IMR-90 (cell line): ENCODE results near the gene SPAG7. TPM values are rescaled to one million over a fixed set of nuclear protein-coding genes. Genes with fewer than 3 reads are reported as not detected.

ENCODE experiments used
- ATAC-seq: fragments of 200-7000 bp; cut with Tn5 transposase; 2 replicates; pipeline ENCODE4 v1.9.1; 2020; ENCODE audit warnings: low read depth, mild to moderate bottlenecking, moderate library complexity
- BruUV-seq: library from RNA; stranded (reverse); fragments of 400-500 nt; replicated peaks from 2 replicates; lab custom pipeline; 2021; lab: Mats Ljungman, UMichigan
- CTCF ChIA-PET: fragments of 300-600 bp; formaldehyde crosslinking; extraction: SDS; loops from one replicate; lab custom pipeline; 2021; ENCODE audit warnings: antibody characterized with exemption; lab: Yijun Ruan, JAX
- POLR2A ChIA-PET: fragments of 300-600 bp; sonication (Branson Sonifier 250); formaldehyde crosslinking; loops from one replicate; lab custom pipeline; 2022; ENCODE audit warnings: antibody characterized with exemption; ENCODE audit not compliant: unreplicated experiment; lab: Charles Lee
- DNase-seq: peaks from one replicate; pipeline ENCODE4 v3.0.0; 2013
- H2AFZ ChIP-seq: replicated peaks from 2 replicates; pipeline ENCODE3; 2013; ENCODE audit warnings: low read length, mild to moderate bottlenecking; ENCODE audit not compliant: poor library complexity
- H2AK5ac ChIP-seq: 2 replicates; pipeline ENCODE4 v1.6.1; 2013; ENCODE audit warnings: low read depth, low read length, inconsistent platforms
- H2AK9ac ChIP-seq: replicated peaks from 2 replicates; pipeline ENCODE3; 2013; ENCODE audit warnings: mild to moderate bottlenecking, low read depth, low read length, moderate library complexity; ENCODE audit not compliant: poor library complexity
- H2BK120ac ChIP-seq: 2 replicates; pipeline ENCODE4 v1.6.1; 2013; ENCODE audit warnings: low read depth, low read length, inconsistent platforms
- H2BK15ac ChIP-seq: 3 replicates; pipeline ENCODE4 v1.6.1; 2013; ENCODE audit warnings: low read depth, low read length, inconsistent platforms
- H2BK20ac ChIP-seq: 2 replicates; pipeline ENCODE4 v1.6.1; 2013; ENCODE audit warnings: low read depth, mild to moderate bottlenecking, inconsistent platforms, low read length, moderate library complexity
- H2BK5ac ChIP-seq: 2 replicates; pipeline ENCODE4 v1.6.1; 2013; ENCODE audit warnings: mild to moderate bottlenecking, low read depth, low read length, inconsistent platforms; ENCODE audit not compliant: poor library complexity, severe bottlenecking
- H3K14ac ChIP-seq: replicated peaks from 2 replicates; pipeline ENCODE4 v1.6.1; 2013; ENCODE audit warnings: low read depth, low read length, inconsistent platforms
- H3K18ac ChIP-seq: 2 replicates; pipeline ENCODE4 v1.6.1; 2013; ENCODE audit warnings: low read depth, low read length, control low read depth
- H3K23ac ChIP-seq: 2 replicates; pipeline ENCODE4 v1.6.1; 2013; ENCODE audit warnings: low read depth, low read length, inconsistent platforms
- H3K27ac ChIP-seq: 2 replicates; pipeline ENCODE4 v1.5.1; 2013; ENCODE audit warnings: mild to moderate bottlenecking, control low read depth, low read length; ENCODE audit not compliant: insufficient read depth
- H3K27me3 ChIP-seq: 2 replicates; pipeline ENCODE4 v1.6.1; 2013; ENCODE audit warnings: low read length; ENCODE audit not compliant: control insufficient read depth, insufficient read depth
- H3K36me3 ChIP-seq: 2 replicates; pipeline ENCODE4 v1.6.1; 2013; ENCODE audit warnings: low read length, mixed read lengths; ENCODE audit not compliant: control insufficient read depth, insufficient read depth
- H3K4ac ChIP-seq: 2 replicates; pipeline ENCODE4 v1.6.1; 2013; ENCODE audit warnings: low read depth, low read length, inconsistent platforms
- H3K4me1 ChIP-seq: 2 replicates; pipeline ENCODE4 v1.6.1; 2013; ENCODE audit warnings: low read length, mixed read lengths; ENCODE audit not compliant: control insufficient read depth, insufficient read depth
- H3K4me2 ChIP-seq: 2 replicates; pipeline ENCODE4 v1.6.1; 2013; ENCODE audit warnings: low read depth, mild to moderate bottlenecking, control low read depth, low read length, moderate library complexity
- H3K4me3 ChIP-seq: 2 replicates; pipeline ENCODE4 v1.5.1; 2013; ENCODE audit warnings: low read depth, mild to moderate bottlenecking, control low read depth, low read length, moderate library complexity; ENCODE audit not compliant: insufficient read depth
- H3K56ac ChIP-seq: 2 replicates; pipeline ENCODE4 v1.6.1; 2013; ENCODE audit warnings: low read length, inconsistent platforms; ENCODE audit not compliant: insufficient read depth; ENCODE audit errors: extremely low read depth
- H3K79me1 ChIP-seq, 2 experiments: 2 replicates each; pipeline ENCODE4 v1.6.1; 2013; ENCODE audit warnings: low read length in 2 of 2, inconsistent platforms in 1 of 2, low read depth in 1 of 2
- H3K9ac ChIP-seq: 2 replicates; pipeline ENCODE4 v1.6.1; 2013; ENCODE audit warnings: low read depth, low read length, control low read depth
- H3K9me1 ChIP-seq: 2 replicates; pipeline ENCODE4 v1.6.1; 2013; ENCODE audit warnings: low read length, inconsistent platforms; ENCODE audit not compliant: insufficient read depth
- H3K9me3 ChIP-seq: 2 replicates; pipeline ENCODE4 v1.6.1; 2013; ENCODE audit warnings: low read length; ENCODE audit not compliant: control insufficient read depth, insufficient read depth
- H4K20me1 ChIP-seq: 2 replicates; pipeline ENCODE4 v1.6.1; 2013; ENCODE audit warnings: low read length, inconsistent platforms; ENCODE audit not compliant: insufficient read depth
- H4K5ac ChIP-seq: 2 replicates; pipeline ENCODE4 v1.6.1; 2013; ENCODE audit warnings: mild to moderate bottlenecking, low read depth, low read length, control low read depth
- H4K8ac ChIP-seq, 2 experiments: 2 replicates each; pipeline ENCODE4 v1.6.1; 2013; ENCODE audit warnings: low read depth in 2 of 2, low read length in 2 of 2, control low read depth in 1 of 2, inconsistent platforms in 1 of 2
- H4K91ac ChIP-seq: 2 replicates; pipeline ENCODE4 v1.6.1; 2013; ENCODE audit warnings: low read depth, low read length, inconsistent platforms; ENCODE audit not compliant: insufficient read depth
- BHLHE40 ChIP-seq: fragments of 150-350 bp; IDR thresholded peaks from 2 replicates; pipeline ENCODE4 v1.6.1; 2016; ENCODE audit warnings: mild to moderate bottlenecking, low read depth, low read length
- MAFK ChIP-seq: IDR thresholded peaks from 2 replicates; pipeline ENCODE4 v1.6.1; 2012; ENCODE audit warnings: low read depth, low read length, improper control_type of control experiment
- MAZ ChIP-seq: IDR thresholded peaks from 2 replicates; pipeline ENCODE4 v1.6.1; 2012; ENCODE audit warnings: low read depth, mild to moderate bottlenecking, low read length, improper control_type of control experiment, moderate library complexity, borderline replicate concordance
- MXI1 ChIP-seq: IDR thresholded peaks from 2 replicates; pipeline ENCODE4 v1.6.1; 2012; ENCODE audit warnings: low read depth, mild to moderate bottlenecking, low read length, moderate library complexity, borderline replicate concordance
- NFE2L2 ChIP-seq: fragments of 150-350 bp; IDR thresholded peaks from 2 replicates; pipeline ENCODE4 v1.6.1; 2016; ENCODE audit warnings: low read depth, mild to moderate bottlenecking, low read length
- POLR2A ChIP-seq: IDR thresholded peaks from 2 replicates; pipeline ENCODE4 v1.6.1; 2012; ENCODE audit warnings: mild to moderate bottlenecking, low read depth, low read length
- RAD21 ChIP-seq: IDR thresholded peaks from 2 replicates; pipeline ENCODE4 v1.6.1; 2012; ENCODE audit warnings: low read length, improper control_type of control experiment
- RCOR1 ChIP-seq: IDR thresholded peaks from 2 replicates; pipeline ENCODE4 v1.6.1; 2012; ENCODE audit warnings: mild to moderate bottlenecking, low read length, improper control_type of control experiment; ENCODE audit not compliant: insufficient replicate concordance
- RFX5 ChIP-seq: IDR thresholded peaks from 2 replicates; pipeline ENCODE4 v1.8.0; 2012; ENCODE audit warnings: low read depth, mild to moderate bottlenecking, low read length, moderate library complexity
- SMC3 ChIP-seq: fragments of 150-350 bp; IDR thresholded peaks from 2 replicates; pipeline ENCODE4 v1.6.1; 2016; ENCODE audit warnings: low read depth, mild to moderate bottlenecking, antibody characterized with exemption, low read length, moderate library complexity
- WGBS, 2 experiments: methylation state at CpG; one replicate each; pipeline versions ENCODE4 v1.1.5 to v1.1.7; 2013; ENCODE audit warnings: missing lambda C conversion rate in 2 of 2; ENCODE audit not compliant: insufficient read length in 1 of 2; ENCODE audit errors: extremely low coverage in 2 of 2; 5-methylcytosine and 5-hydroxymethylcytosine counted together
- dilution Hi-C: fragments of 300-500 bp; cut with HindIII; formaldehyde crosslinking; loops from one replicate; pipeline ENCODE4 v1.14.3; 2018; ENCODE audit warnings: low sequenced_read_pairs; ENCODE audit not compliant: unreplicated experiment
- in situ Hi-C: fragments of 300-500 bp; cut with MboI; formaldehyde crosslinking; loops from 3 replicates; pipeline ENCODE4 v1.14.3; 2019; ENCODE audit warnings: low sequenced_read_pairs, inconsistent platforms, mixed read lengths
- intact Hi-C: fragments of 100-400 bp; cut with micrococcal nuclease; formaldehyde crosslinking; loops from 2 replicates; pipeline ENCODE4 v1.10.0; 2022
- polyA plus RNA-seq, 3 experiments: library from polyadenylated mRNA; depleted of rRNA; stranded (reverse); fragments of >200 nt; gene quantifications; 2 replicates each; pipeline ENCODE4 v1.2.3, GENCODE V29; 2012; ENCODE audit warnings: low replicate concordance in 1 of 3
- total RNA-seq: library from RNA; depleted of rRNA; stranded (reverse); fragments of >200 nt; gene quantifications from 2 replicates; pipeline ENCODE4 v1.2.3, GENCODE V29; 2012
- TF ChIP-seq, protein P1 (sequence below): conservative IDR thresholded peaks from 2 replicates; pipeline ENCODE4 v1.5.1; 2012; ENCODE audit warnings: mild to moderate bottlenecking, low read depth, low read length, improper control_type of control experiment

The SPAG7 gene
- total and polyA plus RNA-seq, 2 of the 4 experiments (the other 2 are of a cell fraction), result 50.2 to 108 TPM

DNA sequence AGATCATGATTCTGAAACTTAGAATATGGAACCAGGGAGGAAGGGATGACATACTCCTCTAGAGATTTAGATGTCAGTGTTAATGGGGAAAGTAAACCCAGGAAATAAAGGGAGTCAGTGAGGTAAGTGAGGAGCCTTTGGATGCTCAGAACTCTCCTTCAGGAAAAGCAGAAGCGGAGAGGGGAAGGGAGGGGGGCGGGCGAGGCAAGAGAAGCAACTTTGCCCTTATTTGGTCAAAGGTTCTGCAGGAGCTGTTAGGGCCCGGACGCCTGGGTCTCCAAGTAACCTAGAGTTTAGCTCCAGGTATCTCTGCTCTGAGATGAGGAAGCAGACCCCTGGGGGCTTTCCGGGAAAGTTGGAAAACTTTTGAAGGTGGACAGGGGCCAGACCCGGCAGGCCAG is 20.6 kb downstream of the SPAG7 start:
- H3K27ac ChIP-seq, result peak overlapping the region; percentile 96
- BruUV-seq, result no TSS peak
- H4K20me1 ChIP-seq, result peaks cover 64% of the 10 kb centered on the region

More for the DNA sequence above, 20.6 kb downstream of the SPAG7 start:
- Histone ChIP-seq H3K4me1 (peaks cover 25% of the 10 kb centered on the region), H3K36me3 (peaks cover 41% of the 10 kb centered on the region), H2AK9ac (peak overlapping the region; percentile 95), H3K56ac (peak overlapping the region; percentile 94), H4K91ac (peak overlapping the region; percentile 21; the same call in 1 of the 2 replicates), H3K18ac (peak overlapping the region; percentile 39; the same call in 1 of the 2 replicates), H2AK5ac (peak overlapping the region; percentile 47), H4K5ac (peak overlapping the region; percentile 28), H2BK120ac (peak overlapping the region; percentile 49; the same call in 1 of the 2 replicates), H3K27me3 (no peaks in the 10 kb centered on the region), H2BK15ac (peak overlapping the region; percentile 25; the same call in 1 of the 3 replicates), H3K9me1 (peaks cover 19% of the 10 kb centered on the region; the same call in 1 of the 2 replicates), H3K9ac (peak overlapping the region; percentile 97), H3K14ac (peak overlapping the region; percentile 95), H2BK20ac (no peak overlapping the region), H2BK5ac (peak overlapping the region; percentile 98), H3K23ac (peak overlapping the region; percentile 81), H3K9me3 (no peaks in the 10 kb centered on the region), H2AFZ (no peak overlapping the region), H3K79me1 (peaks cover 14 to 51% of the 10 kb centered on the region in 2 experiments; a peak in 3 of 4 replicates), H3K4me2 (peak overlapping the region; percentile 78), H3K4me3 (peak overlapping the region; percentile 98), H4K8ac (peak overlapping the region; percentile 80 to 95), H3K4ac (peak overlapping the region; percentile 85)
- DNase-seq (no peak), ATAC-seq (no peak)
- dilution Hi-C loops (no loop called here), intact Hi-C loops (no loop called here), in situ Hi-C loops (no loop called here)
- ChIA-PET CTCF (no interaction called here), POLR2A (interaction anchor here (0.6 to 3.5 kb wide), 2 partner anchors 20 to 70 kb away, joined by 3 to 19 read pairs; partner anchors contain the start of gene SPAG7)
- WGBS, 2 experiments, result 0% methylated on average over 2 of the region's 7 CpGs; no CpG with 5 or more reads in 1 of the 2 experiments
- TF ChIP-seq POLR2A (no peak), MAFK (no peak), MXI1 (no peak), RAD21 (no peak), SMC3 (no peak), RFX5 (no peak), RCOR1 (no peak), MAZ (no peak), BHLHE40 (no peak), NFE2L2 (no peak)
- TF ChIP-seq, protein P1, sequence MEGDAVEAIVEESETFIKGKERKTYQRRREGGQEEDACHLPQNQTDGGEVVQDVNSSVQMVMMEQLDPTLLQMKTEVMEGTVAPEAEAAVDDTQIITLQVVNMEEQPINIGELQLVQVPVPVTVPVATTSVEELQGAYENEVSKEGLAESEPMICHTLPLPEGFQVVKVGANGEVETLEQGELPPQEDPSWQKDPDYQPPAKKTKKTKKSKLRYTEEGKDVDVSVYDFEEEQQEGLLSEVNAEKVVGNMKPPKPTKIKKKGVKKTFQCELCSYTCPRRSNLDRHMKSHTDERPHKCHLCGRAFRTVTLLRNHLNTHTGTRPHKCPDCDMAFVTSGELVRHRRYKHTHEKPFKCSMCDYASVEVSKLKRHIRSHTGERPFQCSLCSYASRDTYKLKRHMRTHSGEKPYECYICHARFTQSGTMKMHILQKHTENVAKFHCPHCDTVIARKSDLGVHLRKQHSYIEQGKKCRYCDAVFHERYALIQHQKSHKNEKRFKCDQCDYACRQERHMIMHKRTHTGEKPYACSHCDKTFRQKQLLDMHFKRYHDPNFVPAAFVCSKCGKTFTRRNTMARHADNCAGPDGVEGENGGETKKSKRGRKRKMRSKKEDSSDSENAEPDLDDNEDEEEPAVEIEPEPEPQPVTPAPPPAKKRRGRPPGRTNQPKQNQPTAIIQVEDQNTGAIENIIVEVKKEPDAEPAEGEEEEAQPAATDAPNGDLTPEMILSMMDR, result no peak
